Pancreas (tissue), 10 donors: ENCODE measurements around the gene HGD. TPM values are rescaled to one million over a fixed set of nuclear protein-coding genes. Genes with fewer than 3 reads are reported as not detected.

Experiments
- ATAC-seq, 4 donors: fragments of 200-7000 bp; cut with Tn5 transposase; one replicate each; pipeline versions ENCODE4 v1.8.0 to v1.9.1; 2020; ENCODE audit warnings: mild to moderate bottlenecking in 4 of 4, moderate library complexity in 4 of 4
- DNase-seq, 6 donors: peaks; one replicate each; pipeline ENCODE4 v3.0.0-alpha.2; 2020
- FAIRE-seq: peaks from 2 replicates; lab custom pipeline; 2012; peaks lifted over from hg19 to GRCh38; lab: Jason Lieb, UNC
- H3K27ac ChIP-seq, 4 donors: fragments of 200-600 bp; sonication (generic); 1 replicate in 3 of 4; 2 replicates in 1 of 4; pipeline versions ENCODE4 v1.5.0 to v1.8.0; 2020
- H3K27me3 ChIP-seq, 4 donors: fragments of 200-600 bp; one replicate each; pipeline ENCODE4 v1.8.0; 2021
- H3K36me3 ChIP-seq, 3 donors: fragments of 200-600 bp; sonication (generic) in 1 of 3; one replicate each; pipeline versions ENCODE4 v1.5.0 to v1.8.0; 2020 to 2021
- H3K4me1 ChIP-seq, 3 donors: fragments of 200-600 bp; one replicate each; pipeline ENCODE4 v1.8.0; 2021
- H3K4me3 ChIP-seq, 4 donors: fragments of 200-600 bp; sonication (generic) in 2 of 4; one replicate each; pipeline versions ENCODE4 v1.5.0 to v1.8.0; 2020 to 2021
- H3K9me3 ChIP-seq, 4 donors: fragments of 200-600 bp; one replicate each; pipeline ENCODE4 v1.8.0; 2021
- WGBS, 2 donors: extraction: QIAGEN DNeasy Blood & Tissue Kit; methylation state at CpG; one replicate each; pipeline ENCODE4 v1.1.7; 2013; 5-methylcytosine and 5-hydroxymethylcytosine counted together
- intact Hi-C, 3 donors: fragments of 100-400 bp; cut with DNase I; formaldehyde crosslinking; loops; one replicate each; pipeline versions ENCODE4 v1.11.1 to v1.14.2; 2022
- polyA plus RNA-seq, 2 donors: library from polyadenylated mRNA; stranded (reverse); fragments of 200-250 nt; gene quantifications; one replicate each; pipeline ENCODE4 v1.2.3, GENCODE V29; 2013
- total RNA-seq, 6 donors: library from RNA; stranded (reverse); fragmentation: NEBNext Ultra II Directional in 4 of 6; extraction: Animal tissue kit (Norgen Biotek cat#: 25700) in 4 of 6; gene quantifications; one replicate each; pipeline versions ENCODE4 v1.2.1 to v1.2.4, GENCODE V29; 2021 to 2023
- TF ChIP-seq, protein P1 (sequence below), 4 donors: fragments of 200-600 bp; sonication (generic) in 3 of 4; IDR thresholded peaks; one replicate each; pipeline versions ENCODE4 v1.5.0 to v1.8.0; 2021; ENCODE audit warnings: antibody characterized with exemption in 4 of 4
- donor health status: healthy with polysubstance abuse.
- donor health status: DM: no; HTN: no; CAD: no; lungs with moderate emphysema.
- donor health status: DM: no; HTN: no; CAD: no.
- donor health status: control.
- donor health status: control.
- donor health status: Bipolar disorder and iron deficiency.
- donor health status: DM: yes; HTN: yes; CAD: no.
- donor health status: DM: no; HTN: no; CAD: no.
- donor health status: DM: no; HTN: no; CAD: no.
- donor health status: DM: yes; HTN: yes; CAD: no.

Gene HGD
- total and polyA plus RNA-seq, 8 donors, result 9.7 to 27.7 (median 16.0) TPM

DNA sequence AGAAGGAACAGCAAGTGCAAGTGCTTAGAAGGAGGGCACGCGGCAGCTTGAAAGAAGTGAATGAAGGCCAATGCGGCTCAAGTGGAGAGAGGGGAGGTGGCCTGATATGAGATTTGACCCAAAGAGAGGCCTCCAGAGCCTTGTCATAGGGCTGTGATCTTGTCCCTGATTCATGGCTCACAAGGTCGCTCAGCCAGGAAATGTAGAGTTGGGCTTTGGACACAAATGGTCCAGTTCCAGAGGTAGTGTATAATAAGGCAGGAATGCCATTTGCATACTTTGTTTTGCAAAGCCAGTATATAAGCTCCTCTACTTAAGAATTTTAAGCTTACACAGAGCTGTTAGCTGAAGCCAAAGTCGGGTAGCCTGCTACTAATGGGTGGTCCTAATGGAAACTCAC is 33.7 kb downstream of the HGD start:
- H3K27me3 ChIP-seq, result no peaks in the 10 kb centered on the region
- no peak overlapping the region for H3K4me3 ChIP-seq
- DNase-seq (no peak), ATAC-seq (no peak), FAIRE-seq (no peak)
- no peaks in the 10 kb centered on the region for H3K9me3 ChIP-seq
- intact Hi-C loops, result no loop called here
- H3K4me1 ChIP-seq, result peaks cover 0 to 3% (median 0%) of the 10 kb centered on the region in 3 donors
- H3K36me3 ChIP-seq, result peaks cover 0 to 34% (median 0%) of the 10 kb centered on the region in 3 donors
- no peak overlapping the region for H3K27ac ChIP-seq
- TF ChIP-seq, protein P1, sequence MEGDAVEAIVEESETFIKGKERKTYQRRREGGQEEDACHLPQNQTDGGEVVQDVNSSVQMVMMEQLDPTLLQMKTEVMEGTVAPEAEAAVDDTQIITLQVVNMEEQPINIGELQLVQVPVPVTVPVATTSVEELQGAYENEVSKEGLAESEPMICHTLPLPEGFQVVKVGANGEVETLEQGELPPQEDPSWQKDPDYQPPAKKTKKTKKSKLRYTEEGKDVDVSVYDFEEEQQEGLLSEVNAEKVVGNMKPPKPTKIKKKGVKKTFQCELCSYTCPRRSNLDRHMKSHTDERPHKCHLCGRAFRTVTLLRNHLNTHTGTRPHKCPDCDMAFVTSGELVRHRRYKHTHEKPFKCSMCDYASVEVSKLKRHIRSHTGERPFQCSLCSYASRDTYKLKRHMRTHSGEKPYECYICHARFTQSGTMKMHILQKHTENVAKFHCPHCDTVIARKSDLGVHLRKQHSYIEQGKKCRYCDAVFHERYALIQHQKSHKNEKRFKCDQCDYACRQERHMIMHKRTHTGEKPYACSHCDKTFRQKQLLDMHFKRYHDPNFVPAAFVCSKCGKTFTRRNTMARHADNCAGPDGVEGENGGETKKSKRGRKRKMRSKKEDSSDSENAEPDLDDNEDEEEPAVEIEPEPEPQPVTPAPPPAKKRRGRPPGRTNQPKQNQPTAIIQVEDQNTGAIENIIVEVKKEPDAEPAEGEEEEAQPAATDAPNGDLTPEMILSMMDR (IDR thresholded peaks at IDR 0.05), result no peak
- 91 to 92% methylated on average over 5 of the region's 5 CpGs for WGBS, 2 donors

DNA sequence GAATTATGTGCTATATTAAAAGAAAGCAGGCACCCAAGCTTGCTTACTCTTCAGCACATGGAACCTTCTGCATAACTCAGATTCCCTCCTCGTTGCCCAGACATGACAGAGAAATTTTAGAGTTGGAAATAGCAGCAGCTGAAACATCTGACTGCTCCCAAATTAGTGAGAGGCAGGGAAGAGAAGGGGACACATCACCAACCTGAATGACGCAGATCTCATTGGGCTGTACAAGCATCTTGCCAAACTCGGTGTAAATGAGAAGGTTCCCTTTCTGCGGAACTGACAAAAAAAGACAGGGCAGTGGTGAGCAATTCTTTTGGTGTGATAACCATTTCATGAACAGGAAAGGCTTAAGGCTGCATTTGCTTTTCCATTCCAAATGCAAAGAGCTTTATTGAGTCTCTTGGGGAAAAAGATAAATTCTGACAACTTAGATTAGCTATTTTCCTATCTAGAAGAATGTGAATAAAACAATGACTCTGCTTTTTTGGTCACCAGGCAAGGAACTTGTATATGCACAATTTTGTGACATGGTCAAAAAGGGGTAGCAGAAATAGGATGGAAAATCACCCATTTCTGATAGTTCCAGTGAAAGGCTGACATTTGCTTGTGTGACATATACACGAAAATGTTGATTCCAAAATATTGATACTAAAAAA is 35.1 kb downstream of the HGD start:
- H3K27me3 ChIP-seq, result no peaks in the 10 kb centered on the region
- FAIRE-seq (no peak), ATAC-seq (no peak), DNase-seq (no peak)
- intact Hi-C loops, result no loop called here
- 85 to 88% methylated on average over 5 of the region's 5 CpGs for WGBS, 2 donors
- H3K9me3 ChIP-seq, result no peaks in the 10 kb centered on the region
- peaks cover 0 to 34% (median 0%) of the 10 kb centered on the region in 3 donors for H3K36me3 ChIP-seq
- H3K4me3 ChIP-seq, result no peak overlapping the region
- TF ChIP-seq, protein P1 (IDR thresholded peaks at IDR 0.05), result no peak
- H3K4me1 ChIP-seq, result no peaks in the 10 kb centered on the region
- H3K27ac ChIP-seq, result no peak overlapping the region

DNA sequence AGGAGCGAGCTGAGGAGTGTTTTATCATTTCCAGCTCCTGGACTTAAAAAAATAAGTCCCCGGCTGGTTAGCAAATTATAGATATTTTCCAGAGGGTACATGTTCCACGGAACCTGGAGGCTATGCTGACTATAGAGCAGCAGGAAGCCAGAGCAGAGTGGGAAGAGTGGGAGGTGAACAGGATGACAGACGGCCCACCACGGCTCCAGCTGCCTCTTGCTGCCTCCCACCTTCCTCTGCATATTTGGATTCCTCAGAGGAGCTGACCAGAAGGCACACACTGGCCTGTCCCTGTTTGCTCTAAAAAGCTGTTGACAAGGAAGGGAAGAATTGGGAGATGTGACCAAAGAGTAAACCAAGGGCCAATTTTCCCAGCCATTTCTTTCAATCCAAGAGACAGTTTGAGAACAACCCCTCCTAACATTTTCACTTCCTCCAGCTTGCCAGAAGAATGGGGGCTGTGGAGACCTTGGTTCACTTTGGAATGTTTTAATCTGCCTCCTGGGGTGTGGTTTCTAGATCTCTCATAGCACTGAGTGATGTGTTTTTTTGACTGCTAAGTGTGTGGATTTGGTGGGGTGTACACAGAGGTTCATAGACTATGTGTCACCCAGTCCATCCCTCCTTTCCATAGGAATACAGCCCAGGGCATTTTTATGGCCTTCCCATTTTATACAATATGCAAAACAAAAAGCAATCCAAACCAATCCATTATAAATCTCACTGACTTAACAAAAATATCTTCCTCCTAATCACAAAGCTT is 36.8 kb downstream of the HGD start:
- H3K4me3 ChIP-seq, result no peak overlapping the region
- DNase-seq (no peak), ATAC-seq (no peak), FAIRE-seq (no peak)
- TF ChIP-seq, protein P1 (IDR thresholded peaks at IDR 0.05), result no peak
- peaks cover 0 to 29% (median 0%) of the 10 kb centered on the region in 3 donors for H3K36me3 ChIP-seq
- WGBS, 2 donors, result 85 to 91% methylated on average over 5 of the region's 5 CpGs
- no peaks in the 10 kb centered on the region for H3K4me1 ChIP-seq
- H3K27ac ChIP-seq, result no peak overlapping the region
- intact Hi-C loops, result no loop called here
- H3K27me3 ChIP-seq, result no peaks in the 10 kb centered on the region
- H3K9me3 ChIP-seq, result no peaks in the 10 kb centered on the region

- H3K4me1 ChIP-seq, result no peaks in the 10 kb centered on the region
- H3K27ac ChIP-seq, result no peak overlapping the region
- no peaks in the 10 kb centered on the region for H3K9me3 ChIP-seq
- 84 to 85% methylated on average over 4 of the region's 4 CpGs for WGBS, 2 donors
- no peak for DNase-seq
- peaks cover 0 to 36% (median 0%) of the 10 kb centered on the region in 3 donors for H3K36me3 ChIP-seq
- H3K4me3 ChIP-seq, result no peak overlapping the region
- no peak for FAIRE-seq
- intact Hi-C loops, result no loop called here
- TF ChIP-seq, protein P1 (IDR thresholded peaks at IDR 0.05), result no peak
- ATAC-seq, result no peak
- no peaks in the 10 kb centered on the region for H3K27me3 ChIP-seq
Observed at GRCh38 chr3:120642368-120642948, 39.6 kb downstream of the HGD start.
